Ovary (tissue), 9 donors: ENCODE data around the gene GASK1A. TPM values are rescaled to one million over a fixed set of nuclear protein-coding genes. Genes with fewer than 3 reads are reported as not detected.

Source experiments
- DNase-seq, 5 donors: peaks; one replicate each; pipeline ENCODE4 v3.0.0-alpha.2; 2019 to 2020
- H3K27ac ChIP-seq, 2 donors: fragments of 200-600 bp; one replicate each; pipeline versions ENCODE4 v1.5.1 to v1.8.0; 2019 to 2022
- H3K27me3 ChIP-seq: fragments of 200-600 bp; one replicate; pipeline ENCODE4 v1.8.0; 2022
- H3K36me3 ChIP-seq: fragments of 200-600 bp; sonication (generic); one replicate; pipeline ENCODE4 v1.5.1; 2019
- H3K4me1 ChIP-seq: one replicate; pipeline ENCODE4 v1.8.1; 2013; ENCODE audit warnings: mild to moderate bottlenecking, moderate library complexity; ENCODE audit not compliant: insufficient read depth
- H3K4me3 ChIP-seq: fragments of 200-600 bp; sonication (generic); one replicate; pipeline ENCODE4 v1.5.1; 2017
- H3K9me3 ChIP-seq, 2 donors: fragments of 200-600 bp in 1 of 2; sonication (generic) in 1 of 2; one replicate each; pipeline versions ENCODE4 v1.5.1 to v1.8.1; 2013 to 2019; ENCODE audit warnings: mild to moderate bottlenecking in 1 of 2, moderate library complexity in 1 of 2
- CTCF ChIP-seq, 3 donors: fragments of 450-650 bp in 2 of 3; fragments of 200-600 bp in 1 of 3; IDR thresholded peaks; one replicate each; pipeline versions ENCODE4 v1.5.1 to v1.8.0; 2016 to 2022; ENCODE audit warnings: antibody characterized with exemption in 3 of 3, mild to moderate bottlenecking in 1 of 3
- EP300 ChIP-seq: sonication (generic); formaldehyde crosslinking; IDR thresholded peaks from one replicate; pipeline ENCODE4 v1.6.1; 2017; ENCODE audit warnings: antibody characterized with exemption
- POLR2A ChIP-seq: fragments of 450-650 bp; IDR thresholded peaks from one replicate; pipeline ENCODE4 v1.6.1; 2017; ENCODE audit warnings: antibody characterized with exemption, mild to moderate bottlenecking, moderate library complexity
- WGBS, 3 donors: extraction: QIAGEN DNeasy Blood & Tissue Kit in 1 of 3; methylation state at CpG; one replicate each; pipeline versions ENCODE4 v1.1.5 to v1.1.7; 2013 to 2017; 5-methylcytosine and 5-hydroxymethylcytosine counted together
- intact Hi-C, 4 donors: fragments of 100-400 bp; cut with DNase I; formaldehyde crosslinking; loops; one replicate each; pipeline versions ENCODE4 v1.11.0 to v1.15.1; 2022 to 2023
- polyA plus RNA-seq, 2 donors: library from polyadenylated mRNA; stranded (reverse); fragments of 200-250 nt in 1 of 2; fragments of 350-450 nt in 1 of 2; fragmentation: Illumina TruSeq in 1 of 2; extraction: RNeasy Lipid Tissue Mini Kit (QIAGEN cat#74804) in 1 of 2; gene quantifications; one replicate each; pipeline ENCODE4 v1.2.3, GENCODE V29; 2013 to 2014
- total RNA-seq, 7 donors: library from RNA; depleted of rRNA in 2 of 7; stranded (reverse); fragments of >200 nt in 2 of 7; fragmentation: NEBNext Ultra II Directional in 3 of 7; extraction: Animal tissue kit (Norgen Biotek cat#: 25700) in 3 of 7; gene quantifications; one replicate each; pipeline versions ENCODE4 v1.1.0 to v1.2.4, GENCODE V29; 2016 to 2023
- donor health status: DM: no; HTN: no; CAD: no; lungs with moderate emphysema.
- donor health status: DM: no; HTN: no; CAD: no.
- donor health status: Bipolar disorder and iron deficiency.
- donor health status: DM: yes; HTN: yes; CAD: no.
- donor health status: DM: no; HTN: no; CAD: no.
- donor health status: DM: yes; HTN: yes; CAD: no.

Gene GASK1A
- total and polyA plus RNA-seq, 9 donors: 5.4 to 41.3 (median 19.4) TPM

- no peak overlapping the region for H3K27ac ChIP-seq
- H3K27me3 ChIP-seq: no peaks in the 10 kb centered on the region
- WGBS, 3 donors: 93 to 95% (median 95%) methylated on average over 31 of the region's 31 CpGs
- no peaks in the 10 kb centered on the region for H3K36me3 ChIP-seq
- no peak for TF ChIP-seq CTCF (IDR thresholded peaks at IDR 0.05)
- no peak for TF ChIP-seq EP300
- TF ChIP-seq POLR2A: no peak
- H3K4me3 ChIP-seq: no peak overlapping the region
- no peaks in the 10 kb centered on the region for H3K9me3 ChIP-seq
- intact Hi-C loops: no loop called here
- H3K4me1 ChIP-seq: peaks cover 5% of the 10 kb centered on the region
- DNase-seq: no peak
Measured at GRCh38 chr3:43079536-43080332, 100.6 kb downstream of the GASK1A start.

- H3K4me1 ChIP-seq: peaks cover 2% of the 10 kb centered on the region
- H3K9me3 ChIP-seq: no peaks in the 10 kb centered on the region
- intact Hi-C loops: no loop called here
- no peaks in the 10 kb centered on the region for H3K27me3 ChIP-seq
- 96 to 97% (median 97%) methylated on average over 40 of the region's 40 CpGs for WGBS, 3 donors
- DNase-seq: no peak
- H3K27ac ChIP-seq: no peak overlapping the region
- TF ChIP-seq CTCF (IDR thresholded peaks at IDR 0.05) (no peak), POLR2A (no peak), EP300 (no peak)
- no peak overlapping the region for H3K4me3 ChIP-seq
- no peaks in the 10 kb centered on the region for H3K36me3 ChIP-seq
Measured at GRCh38 chr3:43080726-43081568, 101.8 kb downstream of the GASK1A start.

GRCh38 chr3:43081796-43082195 lies 102.7 kb downstream of the GASK1A start:
- Histone ChIP-seq H3K4me3 (no peak overlapping the region), H3K4me1 (no peaks in the 10 kb centered on the region), H3K27me3 (no peaks in the 10 kb centered on the region), H3K36me3 (no peaks in the 10 kb centered on the region), H3K27ac (no peak overlapping the region), H3K9me3 (no peaks in the 10 kb centered on the region)
- WGBS, 3 donors: 84 to 86% (median 86%) methylated on average over 5 of the region's 5 CpGs
- intact Hi-C loops: no loop called here
- no peak for DNase-seq
- TF ChIP-seq POLR2A (no peak), EP300 (no peak), CTCF (IDR thresholded peaks at IDR 0.05) (no peak)

GRCh38 chr3:43082457-43082856 lies 103.3 kb downstream of the GASK1A start:
- no peaks in the 10 kb centered on the region for H3K36me3 ChIP-seq
- no peaks in the 10 kb centered on the region for H3K27me3 ChIP-seq
- H3K4me3 ChIP-seq: no peak overlapping the region
- no peak for TF ChIP-seq CTCF (IDR thresholded peaks at IDR 0.05)
- no peak for TF ChIP-seq POLR2A
- TF ChIP-seq EP300: no peak
- H3K4me1 ChIP-seq: no peaks in the 10 kb centered on the region
- no peak for DNase-seq
- H3K9me3 ChIP-seq: no peaks in the 10 kb centered on the region
- H3K27ac ChIP-seq: no peak overlapping the region
- intact Hi-C loops: no loop called here
- WGBS, 3 donors: 91 to 93% (median 92%) methylated on average over 2 of the region's 2 CpGs
